Measurements from ENCODE around the gene SGSM1. TPM values are rescaled to one million over a fixed set of nuclear protein-coding genes. Genes with fewer than 3 reads are reported as not detected.
A peak's percentile ranks its signal among the peaks of the same experiment; 100 is the strongest.

The SGSM1 gene, protein sequence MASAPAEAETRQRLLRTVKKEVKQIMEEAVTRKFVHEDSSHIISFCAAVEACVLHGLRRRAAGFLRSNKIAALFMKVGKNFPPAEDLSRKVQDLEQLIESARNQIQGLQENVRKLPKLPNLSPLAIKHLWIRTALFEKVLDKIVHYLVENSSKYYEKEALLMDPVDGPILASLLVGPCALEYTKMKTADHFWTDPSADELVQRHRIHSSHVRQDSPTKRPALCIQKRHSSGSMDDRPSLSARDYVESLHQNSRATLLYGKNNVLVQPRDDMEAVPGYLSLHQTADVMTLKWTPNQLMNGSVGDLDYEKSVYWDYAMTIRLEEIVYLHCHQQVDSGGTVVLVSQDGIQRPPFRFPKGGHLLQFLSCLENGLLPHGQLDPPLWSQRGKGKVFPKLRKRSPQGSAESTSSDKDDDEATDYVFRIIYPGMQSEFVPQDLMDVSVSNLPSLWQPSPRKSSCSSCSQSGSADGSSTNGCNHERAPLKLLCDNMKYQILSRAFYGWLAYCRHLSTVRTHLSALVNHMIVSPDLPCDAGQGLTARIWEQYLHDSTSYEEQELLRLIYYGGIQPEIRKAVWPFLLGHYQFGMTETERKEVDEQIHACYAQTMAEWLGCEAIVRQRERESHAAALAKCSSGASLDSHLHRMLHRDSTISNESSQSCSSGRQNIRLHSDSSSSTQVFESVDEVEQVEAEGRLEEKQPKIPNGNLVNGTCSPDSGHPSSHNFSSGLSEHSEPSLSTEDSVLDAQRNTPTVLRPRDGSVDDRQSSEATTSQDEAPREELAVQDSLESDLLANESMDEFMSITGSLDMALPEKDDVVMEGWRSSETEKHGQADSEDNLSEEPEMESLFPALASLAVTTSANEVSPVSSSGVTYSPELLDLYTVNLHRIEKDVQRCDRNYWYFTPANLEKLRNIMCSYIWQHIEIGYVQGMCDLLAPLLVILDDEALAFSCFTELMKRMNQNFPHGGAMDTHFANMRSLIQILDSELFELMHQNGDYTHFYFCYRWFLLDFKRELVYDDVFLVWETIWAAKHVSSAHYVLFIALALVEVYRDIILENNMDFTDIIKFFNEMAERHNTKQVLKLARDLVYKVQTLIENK
- 0.13 TPM for total RNA-seq
- under 1 TPM; 0.08 to 0.76 (median 0.18) TPM for polyA plus RNA-seq (ENCODE audit: insufficient read depth in 1 of 8, insufficient read length in 8 of 8, low replicate concordance in 1 of 8)
- long read RNA-seq, donor 1: 0 reads
- long read RNA-seq, donor 2: 0 reads
- long read RNA-seq, donor 3: 0 reads
- long read RNA-seq, donor 4: 0 reads
- long read RNA-seq, donor 5: 0 reads
- long read RNA-seq, donor 6: 0 reads
- long read RNA-seq, donor 7: 0 reads
- long read RNA-seq, donor 8: 0 reads
- long read RNA-seq, donor 9: 0 reads
- long read RNA-seq, donor 10: 0 reads
- long read RNA-seq, donor 11: 0 reads

DNA sequence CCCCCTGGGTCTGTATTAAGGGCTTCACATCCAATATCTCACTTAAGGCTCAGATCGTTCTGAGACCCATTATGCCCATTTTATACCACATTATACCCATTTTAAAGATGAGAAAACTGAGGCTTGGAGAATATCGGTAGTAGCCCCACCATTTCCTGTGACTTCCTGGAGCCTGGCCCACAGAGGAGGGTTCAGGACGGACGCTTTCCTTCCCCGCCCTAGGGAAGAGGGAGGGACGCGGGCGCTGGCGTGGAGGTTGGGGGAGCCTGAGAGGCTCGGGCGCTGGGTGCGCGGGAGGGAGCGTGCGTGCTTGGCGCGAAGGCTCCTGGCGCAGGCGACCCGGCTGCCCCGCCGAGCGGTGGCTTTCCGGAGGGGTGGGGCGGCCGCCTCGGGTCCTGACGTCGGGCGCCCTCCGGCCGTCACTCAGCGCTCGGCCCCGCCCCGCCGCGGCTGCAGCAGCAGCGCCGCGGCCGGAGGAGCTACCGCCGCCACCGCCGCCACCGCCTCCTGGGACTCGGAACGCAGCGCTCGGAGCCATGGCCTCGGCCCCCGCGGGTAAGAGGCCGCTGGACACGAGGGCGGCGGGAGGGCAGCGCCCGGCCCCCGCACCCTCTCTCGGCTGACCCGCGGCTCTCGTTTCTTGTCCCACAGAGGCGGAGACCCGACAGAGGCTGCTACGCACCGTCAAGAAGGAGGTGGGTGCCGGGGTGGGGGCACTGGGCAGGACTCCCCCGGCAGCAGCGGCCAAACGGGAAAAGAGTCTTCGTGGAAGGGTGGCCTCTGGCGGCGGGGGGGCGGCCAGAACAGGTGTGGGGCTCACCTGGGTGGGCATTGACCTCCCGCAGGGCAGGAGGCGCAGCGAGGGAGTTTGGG is at the start of gene SGSM1:
Gene SGSM1, plus strand, starts transcription at position 422 of the 873 bp plus-strand sequence. Its CDS starts 115 bp downstream, at position 537.
- peak; percentile 72 for DNase-seq
- WGBS (ENCODE audit: insufficient coverage): 1% methylated on average over 79 of the region's 80 CpGs
- H3K36me3 ChIP-seq (ENCODE audit: control insufficient read depth, insufficient read depth, low read length): no peaks in the 10 kb centered on the region
- H3K4me3 ChIP-seq (ENCODE audit: low read length): peak within 1 kb of the TSS; percentile 36
- no peak within 1 kb of the TSS for H3K27ac ChIP-seq (ENCODE audit: low read length)
- peaks cover 15% of the 10 kb centered on the region for H3K27me3 ChIP-seq (ENCODE audit: control insufficient read depth, insufficient read depth, low read length)
- no peaks in the 10 kb centered on the region for H3K9me3 ChIP-seq (replicated peaks; ENCODE audit: control insufficient read depth, low read depth, low read length)
- H3K4me1 ChIP-seq (ENCODE audit: control insufficient read depth, insufficient read depth, low read length): peaks cover 6% of the 10 kb centered on the region

DNA sequence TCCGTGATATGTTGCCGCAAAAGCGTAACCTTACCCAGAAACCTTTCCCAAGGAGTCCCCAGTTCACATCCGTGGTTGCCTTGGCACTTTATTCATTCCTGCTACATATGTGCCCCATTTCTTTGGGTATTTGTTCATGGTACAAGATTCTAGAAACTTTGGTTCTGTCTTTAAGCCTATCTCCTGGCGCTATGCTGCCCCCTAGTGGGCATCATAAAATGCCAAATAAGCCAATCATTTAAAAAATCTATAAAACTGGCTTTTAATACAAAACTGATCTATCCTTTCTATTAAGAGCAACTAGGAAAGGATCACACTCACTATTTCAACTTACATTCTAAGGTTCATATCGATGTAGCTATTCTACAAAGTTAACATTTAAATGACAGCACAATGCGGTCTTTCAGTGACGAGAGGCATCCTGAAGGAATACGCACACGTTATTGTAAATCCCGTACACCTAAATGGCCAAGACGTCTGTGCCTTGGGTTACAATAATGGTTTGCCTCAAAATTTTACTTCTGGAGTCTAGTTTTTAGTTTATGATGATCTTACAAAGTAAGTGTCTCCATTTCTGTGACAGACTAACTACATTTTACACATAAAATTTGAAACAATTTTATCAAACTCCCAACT is 47.7 kb upstream of the SGSM1 start:
- H3K4me1 ChIP-seq (ENCODE audit: control insufficient read depth, insufficient read depth, low read length): no peaks in the 10 kb centered on the region
- no peaks in the 10 kb centered on the region for H3K36me3 ChIP-seq (ENCODE audit: control insufficient read depth, insufficient read depth, low read length)
- 58% methylated on average over 8 of the region's 12 CpGs for WGBS (ENCODE audit: insufficient coverage)
- H3K9me3 ChIP-seq (replicated peaks; ENCODE audit: control insufficient read depth, low read depth, low read length): no peaks in the 10 kb centered on the region
- H3K27ac ChIP-seq (ENCODE audit: low read length): no peak overlapping the region
- H3K27me3 ChIP-seq (ENCODE audit: control insufficient read depth, insufficient read depth, low read length): no peaks in the 10 kb centered on the region
- peak; percentile 68 for DNase-seq
- no peak overlapping the region for H3K4me3 ChIP-seq (ENCODE audit: low read length)

DNA sequence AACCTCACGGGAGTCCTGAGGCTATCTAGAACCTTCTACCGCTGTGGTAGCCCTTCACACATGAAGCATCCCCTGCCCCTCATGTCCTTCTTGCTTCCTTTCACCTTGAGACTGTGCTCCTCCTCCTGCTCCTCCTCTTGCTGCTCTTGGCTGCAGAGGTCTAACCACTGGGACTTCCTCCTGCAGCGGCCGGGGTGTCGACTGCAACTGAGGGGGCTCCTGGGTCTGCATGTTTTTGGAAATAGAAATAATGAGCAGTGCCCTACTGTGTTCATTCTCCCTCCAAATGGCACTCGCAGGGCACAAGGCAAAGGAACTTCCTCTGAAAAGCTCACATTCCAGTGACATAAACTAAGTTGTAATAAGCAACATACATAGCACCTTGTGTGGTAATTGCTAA is 46.2 kb upstream of the SGSM1 start:
- Histone ChIP-seq H3K36me3 (ENCODE audit: control insufficient read depth, insufficient read depth, low read length) (no peaks in the 10 kb centered on the region), H3K4me1 (ENCODE audit: control insufficient read depth, insufficient read depth, low read length) (peaks cover 8% of the 10 kb centered on the region), H3K4me3 (ENCODE audit: low read length) (no peak overlapping the region), H3K27ac (ENCODE audit: low read length) (no peak overlapping the region), H3K27me3 (ENCODE audit: control insufficient read depth, insufficient read depth, low read length) (no peaks in the 10 kb centered on the region), H3K9me3 (replicated peaks; ENCODE audit: control insufficient read depth, low read depth, low read length) (no peaks in the 10 kb centered on the region)
- WGBS (ENCODE audit: insufficient coverage): 75% methylated on average over 2 of the region's 6 CpGs
- DNase-seq: no peak

DNA sequence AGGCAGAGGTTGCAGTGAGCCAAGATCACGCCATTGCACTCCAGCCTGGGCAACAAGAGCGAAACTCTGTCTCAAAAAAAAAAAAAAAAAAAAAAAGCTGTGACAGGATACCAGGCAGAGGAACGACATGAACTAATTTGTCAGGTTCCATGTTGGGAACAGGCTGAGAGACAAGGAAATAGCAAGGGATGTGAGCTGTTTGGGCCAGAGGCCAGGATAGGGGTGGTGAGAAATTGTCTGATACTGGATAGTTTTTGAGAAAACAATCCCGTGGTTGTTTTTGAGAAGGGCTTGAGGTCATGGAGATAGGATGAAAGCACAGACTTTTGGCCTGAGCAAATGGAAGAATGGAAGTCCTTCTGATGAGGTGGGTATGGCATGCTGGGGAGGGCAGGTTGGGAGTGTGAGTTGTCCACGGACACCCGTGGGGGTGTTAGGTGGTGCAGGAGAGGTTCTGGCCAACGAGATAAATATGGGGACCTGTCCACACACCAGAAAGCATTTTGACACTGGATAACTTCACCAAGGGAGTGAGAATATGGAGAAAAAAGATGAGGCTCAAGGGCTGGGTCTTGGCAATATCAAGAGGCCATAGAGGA is 45.2 kb upstream of the SGSM1 start:
- WGBS (ENCODE audit: insufficient coverage): 62% methylated on average over 5 of the region's 7 CpGs
- no peaks in the 10 kb centered on the region for H3K9me3 ChIP-seq (replicated peaks; ENCODE audit: control insufficient read depth, low read depth, low read length)
- H3K4me3 ChIP-seq (ENCODE audit: low read length): no peak overlapping the region
- DNase-seq: no peak
- H3K4me1 ChIP-seq (ENCODE audit: control insufficient read depth, insufficient read depth, low read length): peaks cover 9% of the 10 kb centered on the region
- H3K27ac ChIP-seq (ENCODE audit: low read length): no peak overlapping the region
- no peaks in the 10 kb centered on the region for H3K27me3 ChIP-seq (ENCODE audit: control insufficient read depth, insufficient read depth, low read length)
- H3K36me3 ChIP-seq (ENCODE audit: control insufficient read depth, insufficient read depth, low read length): no peaks in the 10 kb centered on the region

DNA sequence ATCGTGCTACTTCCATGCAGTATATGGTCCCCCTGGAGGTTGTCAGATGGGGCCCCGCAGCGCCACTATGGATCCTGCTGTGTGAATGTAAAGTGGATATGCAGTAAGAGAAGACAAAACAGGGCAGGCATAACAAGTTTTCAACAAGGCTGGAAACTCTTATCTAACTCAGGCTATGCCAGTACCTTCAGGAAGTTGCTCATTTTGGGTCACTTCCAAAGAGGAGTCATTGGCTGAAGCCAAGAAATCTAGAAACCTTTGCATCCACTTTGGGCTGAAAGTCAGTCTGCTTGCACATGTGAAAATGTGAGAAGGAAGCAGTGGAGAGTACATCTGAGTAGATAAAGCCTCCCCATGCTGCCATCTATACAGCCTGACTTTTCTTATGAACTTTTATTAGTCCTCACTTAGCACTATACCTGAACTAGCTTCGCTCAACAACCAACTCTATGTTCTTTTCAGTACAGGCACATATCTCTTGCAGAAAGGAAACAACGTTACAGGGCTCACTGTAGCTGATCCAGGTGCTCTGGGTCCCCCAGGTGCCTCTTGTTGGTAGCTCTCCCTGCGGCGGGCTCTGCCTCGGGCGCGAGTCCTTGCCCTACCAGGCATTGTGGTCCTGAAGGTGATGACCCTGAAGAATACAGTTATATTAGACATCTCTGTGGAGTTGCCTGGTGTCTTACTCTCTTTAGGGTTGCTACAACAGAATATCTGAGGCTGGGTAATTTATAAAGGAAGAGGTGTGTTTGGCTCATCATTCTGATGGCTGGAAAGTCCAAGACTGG is 43.9 kb upstream of the SGSM1 start:
- no peak for DNase-seq
- Histone ChIP-seq H3K27ac (ENCODE audit: low read length) (no peak overlapping the region), H3K36me3 (ENCODE audit: control insufficient read depth, insufficient read depth, low read length) (no peaks in the 10 kb centered on the region), H3K4me1 (ENCODE audit: control insufficient read depth, insufficient read depth, low read length) (peaks cover 9% of the 10 kb centered on the region), H3K9me3 (replicated peaks; ENCODE audit: control insufficient read depth, low read depth, low read length) (no peaks in the 10 kb centered on the region), H3K27me3 (ENCODE audit: control insufficient read depth, insufficient read depth, low read length) (no peaks in the 10 kb centered on the region), H3K4me3 (ENCODE audit: low read length) (no peak overlapping the region)
- 76% methylated on average over 5 of the region's 10 CpGs for WGBS (ENCODE audit: insufficient coverage)

DNA sequence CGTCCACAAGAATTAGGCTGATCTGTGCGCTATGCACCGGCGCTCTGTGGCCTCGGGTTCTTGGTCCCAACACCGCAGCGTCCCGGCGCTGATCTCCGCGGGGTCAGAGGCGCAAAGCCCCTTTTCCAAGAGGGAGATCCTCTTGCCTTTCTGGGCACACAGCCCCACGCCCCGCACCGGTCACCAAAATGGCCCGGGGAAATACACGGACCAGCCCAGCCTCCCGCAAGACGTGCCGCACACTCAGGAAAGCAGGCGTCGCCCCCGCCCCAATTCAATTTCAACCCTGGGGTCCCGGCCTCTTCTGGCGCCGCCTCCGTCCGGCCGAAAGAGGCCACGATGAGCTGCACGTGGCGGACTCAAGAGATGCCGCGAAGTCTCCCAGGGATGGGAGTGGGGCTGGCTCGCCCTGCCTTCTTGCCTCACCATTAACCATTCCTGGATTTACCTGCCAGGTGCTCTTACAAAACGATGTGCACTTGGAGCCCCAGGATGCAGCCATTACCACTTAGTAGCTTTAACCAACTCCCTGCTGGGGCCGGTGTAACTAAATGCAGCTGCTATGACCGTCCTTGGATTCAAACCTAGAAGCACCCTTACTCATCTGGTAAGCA is 42.0 kb upstream of the SGSM1 start:
- 79% methylated on average over 27 of the region's 38 CpGs for WGBS (ENCODE audit: insufficient coverage)
- Histone ChIP-seq H3K9me3 (replicated peaks; ENCODE audit: control insufficient read depth, low read depth, low read length) (peaks cover 2% of the 10 kb centered on the region), H3K27me3 (ENCODE audit: control insufficient read depth, insufficient read depth, low read length) (no peaks in the 10 kb centered on the region), H3K4me3 (ENCODE audit: low read length) (no peak overlapping the region), H3K27ac (ENCODE audit: low read length) (no peak overlapping the region), H3K4me1 (ENCODE audit: control insufficient read depth, insufficient read depth, low read length) (peaks cover 12% of the 10 kb centered on the region), H3K36me3 (ENCODE audit: control insufficient read depth, insufficient read depth, low read length) (no peaks in the 10 kb centered on the region)
- no peak for DNase-seq

DNA sequence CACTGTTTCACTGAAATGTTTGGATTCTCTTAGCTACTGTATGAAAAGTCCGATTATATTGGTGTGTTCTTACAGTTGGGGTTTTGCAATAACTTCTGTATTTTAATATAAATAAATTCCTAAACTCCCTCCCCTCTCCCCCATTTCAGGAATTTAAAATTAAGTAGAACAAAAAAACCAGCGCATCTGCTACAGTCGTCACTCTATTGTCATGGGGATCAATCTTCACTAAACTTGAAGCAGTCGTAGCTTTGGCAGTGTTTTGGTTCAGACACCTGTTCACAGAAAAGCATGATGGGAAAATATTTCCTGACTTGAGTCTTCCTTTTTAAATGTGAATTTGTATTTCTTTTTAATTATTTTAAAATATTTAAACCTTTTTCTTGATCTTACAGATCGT is 40.8 kb upstream of the SGSM1 start:
- Histone ChIP-seq H3K4me3 (ENCODE audit: low read length) (no peak overlapping the region), H3K36me3 (ENCODE audit: control insufficient read depth, insufficient read depth, low read length) (no peaks in the 10 kb centered on the region), H3K27ac (ENCODE audit: low read length) (no peak overlapping the region), H3K9me3 (replicated peaks; ENCODE audit: control insufficient read depth, low read depth, low read length) (peaks cover 2% of the 10 kb centered on the region), H3K27me3 (ENCODE audit: control insufficient read depth, insufficient read depth, low read length) (no peaks in the 10 kb centered on the region), H3K4me1 (ENCODE audit: control insufficient read depth, insufficient read depth, low read length) (peaks cover 12% of the 10 kb centered on the region)
- WGBS (ENCODE audit: insufficient coverage): no CpG with 5 or more reads among the region's 5 CpGs
- DNase-seq: peak; percentile 67

Data from muscle of leg (tissue), 16 donors.